Activated naive CD8-positive, alpha-beta T cell treated with anti-CD3 and anti-CD28 coated beads, Interleukin-2, amount 50 U/mL, for 24 hours (primary cell): ENCODE results near the gene PHETA1.

Experiments
- ATAC-seq: fragments of 150-1000 bp; cut with Tn5 transposase; one replicate; pipeline ENCODE4 v1.10.0; 2021
- DNase-seq: peaks from one replicate; pipeline ENCODE4 v3.0.0; 2021
- H3K27ac Mint-ChIP-seq: one replicate; pipeline ENCODE4 v1.8.0; 2021; ENCODE audit warnings: mild to moderate bottlenecking, mixed read lengths
- H3K27me3 Mint-ChIP-seq: one replicate; pipeline ENCODE4 v1.8.0; 2021; ENCODE audit warnings: mixed read lengths
- H3K36me3 Mint-ChIP-seq: one replicate; pipeline ENCODE4 v1.8.0; 2021; ENCODE audit warnings: low read depth, mixed read lengths
- H3K4me1 Mint-ChIP-seq: one replicate; pipeline ENCODE4 v1.8.0; 2021; ENCODE audit warnings: mixed read lengths
- H3K4me3 Mint-ChIP-seq: one replicate; pipeline ENCODE4 v1.8.0; 2021; ENCODE audit warnings: mild to moderate bottlenecking, moderate library complexity, mixed read lengths
- H3K9me3 Mint-ChIP-seq: one replicate; pipeline ENCODE4 v1.8.0; 2021; ENCODE audit warnings: mixed read lengths

Gene PHETA1

GRCh38 chr12:111316671-111317070, 52.2 kb downstream of the PHETA1 start:
- ATAC-seq, result no peak
- Mint-ChIP-seq H3K9me3 (no peaks in the 10 kb centered on the region), H3K36me3 (no peaks in the 10 kb centered on the region), H3K4me3 (no peak overlapping the region), H3K4me1 (peaks cover 2% of the 10 kb centered on the region), H3K27me3 (peaks cover 6% of the 10 kb centered on the region), H3K27ac (no peak overlapping the region)
- DNase-seq, result no peak

- H3K27me3 Mint-ChIP-seq, result peaks cover 6% of the 10 kb centered on the region
- H3K27ac Mint-ChIP-seq, result no peak overlapping the region
- H3K4me1 Mint-ChIP-seq, result peaks cover 2% of the 10 kb centered on the region
- ATAC-seq (no peak), DNase-seq (no peak)
- H3K36me3 Mint-ChIP-seq, result no peaks in the 10 kb centered on the region
- no peak overlapping the region for H3K4me3 Mint-ChIP-seq
- no peaks in the 10 kb centered on the region for H3K9me3 Mint-ChIP-seq
Measured at GRCh38 chr12:111314953-111315539, 53.8 kb downstream of the PHETA1 start.

- DNase-seq (peak; percentile 80), ATAC-seq (peak; percentile 55)
- Mint-ChIP-seq H3K27ac (no peak overlapping the region), H3K27me3 (peaks cover 6% of the 10 kb centered on the region), H3K9me3 (no peaks in the 10 kb centered on the region), H3K4me1 (peaks cover 6% of the 10 kb centered on the region), H3K4me3 (no peak overlapping the region), H3K36me3 (no peaks in the 10 kb centered on the region)
Measured at GRCh38 chr12:111313833-111314259, 55.0 kb downstream of the PHETA1 start.

GRCh38 chr12:111312708-111313107, 56.2 kb downstream of the PHETA1 start:
- Mint-ChIP-seq H3K4me3 (no peak overlapping the region), H3K4me1 (peaks cover 6% of the 10 kb centered on the region), H3K36me3 (no peaks in the 10 kb centered on the region), H3K9me3 (no peaks in the 10 kb centered on the region), H3K27ac (no peak overlapping the region), H3K27me3 (peaks cover 6% of the 10 kb centered on the region)
- DNase-seq, result no peak
- no peak for ATAC-seq

GRCh38 chr12:111312016-111312415, 56.9 kb downstream of the PHETA1 start:
- H3K36me3 Mint-ChIP-seq, result no peaks in the 10 kb centered on the region
- peaks cover 6% of the 10 kb centered on the region for H3K27me3 Mint-ChIP-seq
- H3K27ac Mint-ChIP-seq, result no peak overlapping the region
- H3K4me1 Mint-ChIP-seq, result peaks cover 6% of the 10 kb centered on the region
- no peak for DNase-seq
- no peak for ATAC-seq
- H3K9me3 Mint-ChIP-seq, result no peaks in the 10 kb centered on the region
- H3K4me3 Mint-ChIP-seq, result no peak overlapping the region

GRCh38 chr12:111311011-111311410, 57.9 kb downstream of the PHETA1 start:
- DNase-seq (no peak), ATAC-seq (no peak)
- Mint-ChIP-seq H3K9me3 (peaks cover 5% of the 10 kb centered on the region), H3K27ac (no peak overlapping the region), H3K27me3 (peaks cover 6% of the 10 kb centered on the region), H3K36me3 (no peaks in the 10 kb centered on the region), H3K4me1 (peaks cover 6% of the 10 kb centered on the region), H3K4me3 (no peak overlapping the region)
